HG03095 (cell line): ENCODE results near the gene FSTL4.

Experiments used
- ATAC-seq: cut with Tn5 transposase; IDR thresholded peaks from one replicate; pipeline ENCODE4 v1.9.1; 2021; ENCODE audit warnings: moderate library complexity; ENCODE audit not compliant: unreplicated experiment

The FSTL4 gene

DNA sequence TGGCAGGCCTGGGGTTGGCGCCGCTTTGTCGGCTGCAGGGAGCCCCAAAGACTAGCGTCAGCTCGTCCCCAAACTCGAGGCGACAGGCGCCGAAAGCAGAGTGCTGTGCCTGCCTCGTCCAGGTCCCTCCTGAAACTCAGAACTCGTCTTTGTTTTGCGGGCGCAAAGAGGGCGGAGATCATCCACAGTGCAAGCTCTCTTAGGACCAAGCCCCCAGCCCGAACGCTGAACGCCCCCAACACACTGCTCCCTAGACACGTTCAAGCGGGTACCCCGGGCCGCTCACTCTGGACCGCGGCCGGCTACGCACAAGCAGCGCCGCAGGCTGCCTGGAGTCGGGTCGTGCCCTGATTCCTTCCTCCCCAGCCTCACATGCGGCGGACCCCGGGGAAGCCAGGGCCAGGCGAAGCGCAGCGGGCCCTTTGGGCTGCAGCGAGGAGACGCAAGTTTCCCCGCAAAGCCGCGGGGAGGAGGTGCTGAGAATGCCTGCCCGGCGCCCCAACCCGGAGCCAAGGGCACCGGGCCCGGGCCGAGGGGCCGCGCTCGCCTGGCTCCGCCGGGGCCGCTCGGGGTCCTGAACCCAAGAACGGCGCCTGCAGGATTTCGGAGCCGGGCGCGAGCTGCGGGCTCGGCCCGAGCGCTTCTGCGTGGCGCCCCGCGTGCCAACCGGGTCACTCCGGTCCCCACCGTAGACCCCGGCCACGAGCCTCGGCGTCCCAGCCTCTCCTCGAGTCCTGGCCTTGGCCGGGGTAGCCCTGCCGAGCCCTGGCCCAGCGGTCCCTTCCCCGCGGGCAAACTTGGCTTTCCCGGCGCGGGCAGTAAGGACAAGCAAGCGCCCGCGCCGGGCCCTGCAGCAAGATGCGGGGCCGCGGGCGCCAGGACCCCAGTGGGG, 738 bp downstream of the FSTL4 start:
- ATAC-seq, result no peak

DNA sequence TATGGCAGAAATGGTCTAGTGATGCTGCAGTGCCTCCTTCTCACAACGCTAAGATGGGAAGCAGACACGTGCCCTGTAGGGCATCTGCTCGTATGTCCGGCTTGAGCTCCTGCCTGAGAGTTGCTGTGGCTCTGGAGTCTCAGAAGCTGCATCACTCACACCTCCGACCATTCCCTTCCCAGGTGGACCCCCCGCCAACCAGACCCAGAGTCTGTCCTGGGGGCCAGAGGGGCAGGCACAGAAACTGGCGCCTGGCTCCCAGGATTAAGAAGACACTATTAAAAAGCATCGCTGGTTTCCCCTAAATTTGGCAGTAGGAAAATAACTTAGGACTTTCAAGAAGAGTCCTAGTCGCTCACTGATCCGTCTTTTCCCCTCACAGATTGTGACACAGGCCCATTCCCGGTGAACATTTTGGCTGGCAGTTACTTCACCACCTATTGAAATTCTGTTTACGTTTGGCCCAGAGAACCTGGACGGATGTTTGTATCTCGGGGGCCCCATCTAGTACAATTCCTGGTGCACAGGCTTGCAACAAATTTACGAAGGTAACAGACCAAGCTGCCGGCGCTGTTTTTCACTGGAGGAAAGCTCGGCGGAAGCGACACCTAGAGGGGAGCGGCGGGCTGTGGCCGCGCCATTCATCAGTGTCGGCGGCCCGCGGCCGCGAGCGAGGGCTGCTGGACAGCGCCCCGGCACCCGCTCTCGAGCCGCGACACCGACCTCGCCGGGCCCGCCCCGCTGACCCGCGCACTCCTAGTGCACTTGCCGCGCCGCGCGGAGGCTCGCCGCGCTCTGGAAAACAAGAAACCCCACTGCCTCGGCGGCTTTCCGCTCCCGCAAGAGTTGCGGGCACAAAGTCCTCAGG, 1.6 kb downstream of the FSTL4 start:
- no peak for ATAC-seq

- no peak for ATAC-seq
Observed at GRCh38 chr5:133607451-133607850, 4.9 kb downstream of the FSTL4 start.

- no peak for ATAC-seq
Observed at GRCh38 chr5:133606835-133607234, 5.5 kb downstream of the FSTL4 start.

DNA sequence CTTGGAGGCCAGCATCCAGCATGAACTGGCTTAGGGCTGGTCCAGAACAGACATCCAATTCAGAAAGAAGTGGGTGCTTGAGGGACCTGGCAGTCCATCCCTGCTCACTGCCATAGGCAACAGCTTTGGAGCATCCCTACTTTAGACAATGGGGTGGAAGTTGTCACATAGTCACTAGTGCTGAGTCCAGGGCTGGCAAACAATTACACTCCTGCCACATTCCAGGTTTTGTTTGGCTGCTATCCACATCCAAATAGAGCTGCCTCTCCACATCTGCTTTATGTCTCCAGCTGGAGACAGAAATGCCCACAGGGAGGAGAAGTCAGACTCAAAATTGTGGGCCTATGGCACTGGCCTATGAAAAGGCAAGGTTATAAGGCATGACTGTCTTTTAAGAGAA, 7.0 kb downstream of the FSTL4 start:
- no peak for ATAC-seq

- ATAC-seq, result no peak
Observed at GRCh38 chr5:133603711-133604110, 8.6 kb downstream of the FSTL4 start.

GRCh38 chr5:133602835-133603380, 9.4 kb downstream of the FSTL4 start:
- ATAC-seq, result no peak

- no peak for ATAC-seq
Observed at GRCh38 chr5:133599600-133599999, 12.7 kb downstream of the FSTL4 start.

DNA sequence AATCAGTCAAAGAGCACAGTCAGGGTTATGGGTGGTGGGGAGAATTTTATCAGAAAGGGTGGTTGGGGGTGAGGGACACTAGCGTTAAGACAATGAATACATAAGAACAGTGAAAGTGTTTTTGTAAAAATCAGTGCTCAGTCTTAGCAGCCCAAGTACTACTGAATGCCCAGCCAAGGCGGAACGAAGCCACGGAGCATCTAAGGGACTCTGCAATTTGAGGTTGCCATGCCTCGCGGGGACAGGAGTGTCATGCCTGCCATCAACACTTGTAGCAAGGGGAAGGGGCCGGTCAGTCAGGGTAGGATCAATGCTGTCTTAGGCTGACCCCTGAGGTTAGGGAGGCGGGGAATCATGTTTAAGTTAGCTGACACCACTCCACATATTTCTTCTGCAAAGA, 13.3 kb downstream of the FSTL4 start:
- no peak for ATAC-seq

DNA sequence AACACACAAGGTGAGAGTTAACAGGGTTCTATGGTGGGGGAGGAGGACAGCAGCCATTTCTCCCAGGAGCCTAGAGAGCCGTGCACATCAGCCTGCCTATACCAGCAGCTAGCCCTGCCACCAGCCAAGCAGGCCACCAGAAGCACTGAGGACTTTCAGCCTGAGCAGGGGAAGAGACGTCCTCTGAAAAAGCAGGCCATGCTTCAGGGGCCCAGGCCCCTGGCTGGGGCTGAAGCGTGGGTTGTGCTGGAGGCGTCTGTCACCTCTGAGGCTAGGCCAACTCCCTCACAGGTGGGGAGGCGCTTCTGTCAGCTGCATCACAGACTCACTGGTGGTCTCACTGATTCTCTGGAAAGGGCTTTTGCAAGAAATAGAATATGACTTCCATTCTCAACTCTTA, 16.3 kb downstream of the FSTL4 start:
- no peak for ATAC-seq

DNA sequence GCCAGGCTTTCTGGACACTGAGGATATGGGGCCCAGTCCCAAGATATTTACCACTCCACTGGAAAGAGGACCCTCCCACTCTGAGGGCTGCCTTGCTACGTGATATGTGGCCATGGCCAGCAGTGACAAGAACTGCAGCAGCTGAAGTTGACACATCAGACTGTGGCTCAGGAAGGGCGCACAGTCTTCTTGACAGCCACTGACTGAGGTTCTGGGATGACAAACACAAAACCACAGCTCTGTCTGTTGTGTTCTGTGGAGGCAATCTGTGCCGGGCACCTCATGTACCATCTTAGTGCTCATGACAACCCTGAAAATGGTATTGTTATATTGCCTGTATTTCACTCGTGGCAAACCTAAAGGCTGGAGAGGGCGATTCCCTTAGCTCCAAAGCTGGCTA, 16.9 kb downstream of the FSTL4 start:
- no peak for ATAC-seq

GRCh38 chr5:133589286-133589685, 23.1 kb downstream of the FSTL4 start:
- no peak for ATAC-seq

DNA sequence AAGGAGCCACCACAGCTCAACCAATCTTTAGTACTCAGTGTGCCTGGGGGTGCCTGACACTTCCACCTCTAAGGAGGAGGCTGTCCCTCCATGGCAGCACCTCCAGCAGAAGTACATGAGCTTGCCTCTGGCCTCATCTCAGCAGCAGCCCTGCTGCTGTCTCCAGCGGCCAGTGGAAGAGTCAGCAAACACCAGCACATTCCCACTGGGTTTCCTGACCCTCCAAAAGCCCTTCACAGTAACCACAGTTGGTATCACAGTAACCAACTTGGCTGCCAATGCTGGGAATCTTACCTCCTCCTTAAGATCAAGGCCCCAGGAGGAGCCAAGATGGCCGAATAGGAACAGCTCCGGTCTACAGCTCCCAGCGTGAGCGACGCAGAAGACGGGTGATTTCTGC, 29.4 kb downstream of the FSTL4 start:
- ATAC-seq, result no peak

DNA sequence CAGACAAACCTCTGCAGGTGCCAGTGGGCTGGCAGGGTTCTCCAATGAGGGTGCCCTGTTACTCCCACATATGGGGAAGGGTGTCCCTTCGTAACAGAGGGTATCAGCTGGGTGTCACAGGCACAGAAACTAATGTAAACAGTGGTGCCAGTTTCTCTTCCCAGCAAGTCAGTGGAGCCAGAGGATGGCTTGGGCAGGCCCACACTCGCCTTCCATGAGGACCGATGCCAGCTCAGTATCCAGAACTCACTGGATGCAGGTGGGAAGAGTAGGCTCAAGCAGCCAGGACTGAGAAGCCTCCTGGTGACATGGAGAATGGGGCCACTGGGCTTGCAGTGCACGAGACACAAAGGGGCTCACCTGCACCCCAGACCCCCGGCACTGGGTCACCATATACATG, 30.4 kb downstream of the FSTL4 start:
- ATAC-seq, result no peak

- no peak for ATAC-seq
Observed at GRCh38 chr5:133581348-133581747, 31.0 kb downstream of the FSTL4 start.

DNA sequence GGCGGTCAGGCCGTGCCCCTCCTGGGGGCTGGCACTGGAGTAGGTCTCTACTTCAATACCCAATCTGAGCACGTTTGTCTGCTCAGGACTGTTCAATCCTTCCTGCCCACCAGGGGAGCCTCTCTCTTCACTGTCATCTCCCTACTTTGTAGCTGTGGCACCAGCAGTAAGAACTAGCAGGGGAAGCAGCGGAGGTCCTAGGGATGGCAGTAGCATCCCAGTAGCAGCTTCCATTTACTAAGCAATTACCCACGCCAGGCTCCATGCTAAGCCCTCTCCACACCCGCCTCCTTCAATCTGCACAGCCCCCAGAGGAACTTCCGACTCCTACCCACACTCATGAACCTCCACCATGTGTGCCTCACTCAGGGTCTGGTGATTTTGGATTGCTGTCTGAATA, 31.7 kb downstream of the FSTL4 start:
- ATAC-seq, result no peak

- no peak for ATAC-seq
Observed at GRCh38 chr5:133579766-133580165, 32.6 kb downstream of the FSTL4 start.

- ATAC-seq, result no peak
Observed at GRCh38 chr5:133569347-133569746, 43.0 kb downstream of the FSTL4 start.

DNA sequence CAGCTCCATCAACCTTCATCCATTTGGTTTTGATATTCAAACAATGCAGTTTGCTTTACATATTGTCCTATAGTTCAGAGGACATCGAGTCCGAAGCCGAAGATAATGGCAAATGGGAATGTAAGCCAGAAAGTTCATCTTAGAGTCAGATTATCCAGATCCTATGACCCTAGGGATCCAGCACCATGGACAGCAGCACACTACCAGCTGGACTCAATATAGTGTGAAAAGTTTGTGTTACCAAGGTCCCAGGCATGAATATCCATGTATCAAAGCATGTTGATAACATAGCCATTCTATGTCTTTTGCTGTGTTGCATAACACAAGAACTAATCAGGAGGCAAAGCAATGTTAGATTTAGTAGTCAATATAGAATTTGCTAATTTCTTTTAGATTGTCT, 46.3 kb downstream of the FSTL4 start:
- ATAC-seq, result no peak

- no peak for ATAC-seq
Observed at GRCh38 chr5:133564921-133565565, 47.3 kb downstream of the FSTL4 start.

GRCh38 chr5:133562554-133562953, 49.8 kb downstream of the FSTL4 start:
- ATAC-seq, result no peak
